ENCODE data around the gene SLIT1.

The SLIT1 gene

GRCh38 chr10:97200616-97201015 lies 14.9 kb upstream of the SLIT1 start:
- no peak for DNase-seq

- no peak for DNase-seq
Measured at GRCh38 chr10:97199152-97199551, 13.4 kb upstream of the SLIT1 start.

- no peak for DNase-seq
Measured at GRCh38 chr10:97197030-97197500, 11.3 kb upstream of the SLIT1 start.

GRCh38 chr10:97196223-97197029 lies 10.7 kb upstream of the SLIT1 start:
- peak; percentile 67 for DNase-seq

GRCh38 chr10:97195706-97196222 lies 10.0 kb upstream of the SLIT1 start:
- DNase-seq: no peak

GRCh38 chr10:97192952-97193435 lies 7.2 kb upstream of the SLIT1 start:
- no peak for DNase-seq

- DNase-seq: no peak
Measured at GRCh38 chr10:97190450-97190849, 4.7 kb upstream of the SLIT1 start.

GRCh38 chr10:97188261-97188711 lies 2.5 kb upstream of the SLIT1 start:
- DNase-seq: no peak

GRCh38 chr10:97186911-97187310 lies 1.2 kb upstream of the SLIT1 start:
- no peak for DNase-seq

GRCh38 chr10:97184971-97185325 lies 811 bp downstream of the SLIT1 start:
- DNase-seq: no peak

- no peak for DNase-seq
Measured at GRCh38 chr10:97183314-97183713, 2.4 kb downstream of the SLIT1 start.

GRCh38 chr10:97182288-97182990 lies 3.3 kb downstream of the SLIT1 start:
- DNase-seq: no peak

GRCh38 chr10:97180986-97181385 lies 4.8 kb downstream of the SLIT1 start:
- no peak for DNase-seq

GRCh38 chr10:97180363-97180755 lies 5.4 kb downstream of the SLIT1 start:
- no peak for DNase-seq

GRCh38 chr10:97179731-97180362 lies 5.9 kb downstream of the SLIT1 start:
- DNase-seq: no peak

- no peak for DNase-seq
Measured at GRCh38 chr10:97179311-97179710, 6.4 kb downstream of the SLIT1 start.

- no peak for DNase-seq
Measured at GRCh38 chr10:97178074-97178473, 7.7 kb downstream of the SLIT1 start.

GRCh38 chr10:97176226-97176625 lies 9.5 kb downstream of the SLIT1 start:
- DNase-seq: no peak

- DNase-seq: no peak
Measured at GRCh38 chr10:97175586-97175985, 10.2 kb downstream of the SLIT1 start.

- DNase-seq: no peak
Measured at GRCh38 chr10:97174941-97175340, 10.8 kb downstream of the SLIT1 start.

GRCh38 chr10:97174276-97174775 lies 11.4 kb downstream of the SLIT1 start:
- no peak for DNase-seq

- DNase-seq: no peak
Measured at GRCh38 chr10:97173036-97173435, 12.7 kb downstream of the SLIT1 start.

GRCh38 chr10:97171001-97171400 lies 14.8 kb downstream of the SLIT1 start:
- no peak for DNase-seq
